NCI-H345 treated with DMSO at 0.1 percent for 48 hours (cell line): Measurements from ENCODE around the gene CALML6.
"Not testable (repeated sequence)": the region's sequence is repeated elsewhere in the genome, so short reads cannot be mapped to it uniquely, and the experiment has no call there.

Experiments used
- DNase-seq: peaks from one replicate; lab custom pipeline; 2025; ENCODE audit not compliant: unreplicated experiment; lab: John Stamatoyannopoulos, UW

The CALML6 gene

DNA sequence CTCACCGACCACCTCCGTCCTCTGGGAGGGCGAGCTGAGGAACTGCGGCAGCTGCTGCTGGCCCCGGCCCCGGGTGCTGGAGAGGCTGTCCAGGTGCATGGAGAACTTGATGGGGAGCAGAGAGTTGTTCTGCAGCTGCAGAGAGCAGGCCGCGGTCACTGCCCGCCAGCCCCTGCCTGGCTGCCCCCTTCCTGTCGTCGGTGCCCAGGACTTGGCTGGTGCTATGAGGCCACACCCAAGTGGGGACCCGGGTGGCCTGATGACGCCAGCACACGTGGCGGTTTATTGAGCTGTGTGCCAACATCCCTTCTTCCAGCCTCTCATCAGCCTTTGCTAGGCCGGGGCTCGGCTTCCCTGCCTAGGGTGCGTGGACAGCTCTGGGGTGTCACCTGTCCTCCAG lies 9.3 kb downstream of the CALML6 start:
- no peak for DNase-seq

DNA sequence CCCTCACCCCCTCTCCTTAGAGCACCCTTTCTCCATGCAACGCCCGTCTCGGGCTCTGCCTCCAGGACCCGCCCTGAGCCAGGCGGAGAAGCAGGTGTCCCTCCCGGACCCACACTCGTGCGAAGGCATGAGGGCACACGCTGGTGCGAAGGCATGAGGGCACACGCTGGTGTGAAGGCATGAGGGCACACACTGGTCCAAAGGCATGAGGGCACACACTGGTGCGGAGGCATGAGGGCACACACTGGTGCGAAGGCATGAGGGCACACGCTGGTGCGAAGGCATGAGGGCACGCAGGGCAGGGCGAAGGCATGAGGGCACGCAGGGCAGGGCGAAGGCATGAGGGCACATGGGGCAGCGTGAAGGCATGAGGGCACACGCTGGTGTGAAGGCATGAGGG lies 9.8 kb downstream of the CALML6 start:
- no peak for DNase-seq

DNA sequence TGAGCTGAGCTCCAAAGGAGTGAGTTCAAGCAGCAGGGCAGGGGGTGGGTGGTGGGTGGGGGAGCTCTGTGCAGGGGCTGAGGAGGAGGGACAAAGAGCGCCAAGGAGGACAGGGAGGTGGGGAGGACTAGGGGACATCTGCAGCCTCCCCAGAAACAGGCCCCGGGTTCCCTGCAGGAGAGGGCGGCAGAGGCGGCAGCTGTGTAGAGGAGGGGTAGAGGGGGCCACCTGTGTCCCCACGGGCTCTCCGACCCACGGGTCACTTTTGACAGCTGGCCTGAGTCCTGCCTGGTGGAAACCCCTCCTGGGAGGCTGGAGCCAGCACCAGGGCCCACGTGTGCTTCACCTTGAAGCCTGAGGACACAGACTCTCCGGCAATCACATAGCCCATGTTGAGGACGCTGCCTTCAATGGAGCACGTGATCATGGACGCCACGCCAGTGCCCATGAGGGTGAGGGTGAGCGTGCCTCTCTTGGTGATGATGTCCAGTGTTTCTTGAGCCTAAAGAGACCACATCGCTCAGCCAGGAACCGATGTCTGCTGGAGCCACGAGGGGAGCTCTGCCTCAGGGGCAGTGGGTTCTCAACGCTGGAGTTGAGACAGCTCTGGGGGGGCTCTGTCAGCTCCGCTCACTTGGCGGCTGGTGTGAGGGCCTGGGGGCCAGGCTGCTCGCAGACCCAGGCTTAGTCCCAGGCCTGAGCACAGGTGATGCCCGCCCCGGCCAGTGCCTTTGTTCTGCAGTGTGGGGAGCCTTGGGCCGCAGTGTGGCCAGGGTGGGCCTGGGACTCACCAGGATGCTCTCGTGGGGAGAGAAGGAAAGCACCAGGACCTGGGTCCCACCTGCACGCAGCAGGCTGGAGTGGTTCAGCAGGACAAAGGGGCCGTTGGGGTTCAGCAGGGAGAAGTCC lies 10.6 kb downstream of the CALML6 start:
- DNase-seq, result no peak

DNA sequence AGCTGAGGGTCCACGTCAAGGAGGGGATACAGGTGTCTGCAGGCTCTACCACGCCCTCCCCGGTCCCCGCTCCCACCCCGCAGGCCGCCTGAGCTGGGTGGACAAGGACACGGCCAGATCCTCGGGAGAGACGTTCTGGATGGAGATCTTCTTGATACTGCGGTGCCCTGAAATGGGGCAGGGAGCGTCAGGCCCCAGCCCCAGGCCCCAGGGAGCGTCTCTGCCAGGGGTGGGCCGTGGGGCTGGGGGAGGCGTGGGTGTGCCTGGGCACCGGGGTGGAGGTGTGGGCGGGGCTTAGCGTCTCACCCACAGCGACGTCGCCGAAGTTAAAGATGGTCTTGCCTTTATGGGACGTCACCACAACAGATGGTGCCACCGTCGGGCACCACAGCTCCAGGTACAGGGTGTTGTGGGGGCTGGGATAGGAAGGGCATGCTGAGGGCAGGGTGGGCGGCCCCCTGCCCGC lies 11.3 kb downstream of the CALML6 start:
- no peak for DNase-seq

DNA sequence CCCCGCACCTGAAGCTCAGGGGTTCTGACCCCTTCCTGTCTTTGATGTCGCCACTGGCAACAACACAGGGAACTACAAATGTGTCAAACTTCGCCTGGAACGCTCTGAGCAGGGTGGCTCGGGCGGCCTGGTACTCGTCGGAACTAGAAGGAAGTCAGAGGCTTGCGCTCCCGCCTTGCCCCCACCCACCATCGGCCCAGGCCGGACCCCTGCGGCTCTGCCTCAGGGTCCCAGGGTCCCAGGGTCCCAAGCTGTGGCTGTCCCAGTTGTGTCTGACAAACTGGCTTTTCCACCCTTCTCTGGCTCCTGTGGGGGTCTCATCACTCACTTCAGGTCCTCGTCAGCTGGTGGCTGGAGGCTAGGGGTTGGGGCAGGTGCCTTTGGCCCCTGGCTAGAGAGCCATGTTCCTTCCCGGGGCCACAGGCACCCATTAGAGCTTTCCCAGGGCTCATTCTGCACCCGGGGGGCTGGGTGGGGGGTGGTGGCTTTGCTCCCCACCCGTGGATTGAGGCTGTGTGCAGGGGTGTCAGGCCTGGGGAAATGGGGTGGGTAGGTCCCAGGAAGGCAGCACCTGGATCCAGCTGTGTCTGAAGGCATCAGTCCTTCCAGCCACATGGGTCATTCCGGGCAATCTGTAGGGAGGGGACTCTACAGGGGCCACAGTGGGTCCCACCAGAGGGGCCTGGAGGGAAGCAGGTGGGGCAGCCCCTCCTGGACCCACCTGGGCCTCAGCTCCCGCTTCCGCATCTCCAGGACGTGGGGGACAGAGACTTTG lies 12.0 kb downstream of the CALML6 start:
- no peak for DNase-seq

DNA sequence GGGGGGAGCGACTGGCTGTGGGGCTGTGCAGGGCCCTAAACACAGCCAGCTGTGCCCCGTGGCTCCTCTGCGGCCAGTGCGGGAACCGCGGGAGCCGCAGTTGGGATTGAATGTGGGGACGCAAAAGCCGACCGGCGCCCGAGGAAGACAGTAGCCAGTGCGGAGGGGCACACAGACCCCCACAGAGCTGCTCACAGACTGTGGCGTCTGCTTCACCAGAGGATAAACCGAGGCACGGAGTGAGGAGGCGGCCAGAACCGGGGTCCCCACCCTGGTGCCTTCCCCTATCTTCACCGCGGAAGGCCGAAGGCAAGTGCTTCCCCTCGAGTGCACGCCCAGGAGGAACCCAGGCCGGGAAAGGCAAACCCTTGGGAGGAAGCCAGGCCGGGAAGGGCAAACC lies 12.7 kb downstream of the CALML6 start:
- DNase-seq, result no peak

DNA sequence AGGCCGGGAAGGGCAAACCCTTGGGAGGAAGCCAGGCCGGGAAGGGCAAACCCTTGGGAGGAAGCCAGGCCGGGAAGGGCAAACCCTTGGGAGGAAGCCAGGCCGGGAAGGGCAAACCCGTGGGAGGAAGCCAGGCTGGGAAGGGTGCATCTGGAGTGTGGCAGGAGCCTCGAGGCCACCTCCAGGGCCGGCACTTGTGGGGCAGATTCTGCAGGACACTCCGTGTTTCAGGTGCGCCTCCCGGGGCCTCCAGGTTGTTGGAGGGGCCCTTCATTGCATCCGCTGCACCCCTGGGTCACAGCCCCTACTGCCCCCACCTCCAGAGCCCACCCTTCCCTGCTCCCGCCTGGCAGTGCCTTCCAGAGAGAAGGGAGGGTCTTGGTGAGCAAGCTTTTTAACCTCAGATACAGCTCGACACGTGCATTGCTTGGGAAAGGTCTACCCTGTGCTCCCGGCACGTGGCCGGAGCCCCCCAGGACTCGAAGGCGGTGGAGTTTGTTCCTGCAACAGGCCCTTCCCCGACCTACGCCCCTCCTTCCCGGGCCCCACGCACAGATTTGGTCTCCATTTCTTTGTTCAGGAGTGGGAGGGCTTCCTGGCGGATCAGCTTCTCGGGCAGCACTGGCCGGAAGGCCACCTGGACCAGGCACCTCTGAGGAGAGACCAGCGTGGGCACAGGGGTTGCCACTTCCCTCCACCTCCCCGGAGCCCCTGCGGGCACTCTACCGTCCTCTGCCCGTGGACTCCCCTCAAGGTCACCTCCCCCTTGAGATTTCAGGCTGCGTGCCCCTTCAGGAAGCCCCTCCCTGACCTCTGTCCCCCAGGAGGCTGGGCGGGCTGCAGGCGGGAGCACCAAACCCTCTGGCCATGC lies 13.4 kb downstream of the CALML6 start:
- DNase-seq, result no peak

DNA sequence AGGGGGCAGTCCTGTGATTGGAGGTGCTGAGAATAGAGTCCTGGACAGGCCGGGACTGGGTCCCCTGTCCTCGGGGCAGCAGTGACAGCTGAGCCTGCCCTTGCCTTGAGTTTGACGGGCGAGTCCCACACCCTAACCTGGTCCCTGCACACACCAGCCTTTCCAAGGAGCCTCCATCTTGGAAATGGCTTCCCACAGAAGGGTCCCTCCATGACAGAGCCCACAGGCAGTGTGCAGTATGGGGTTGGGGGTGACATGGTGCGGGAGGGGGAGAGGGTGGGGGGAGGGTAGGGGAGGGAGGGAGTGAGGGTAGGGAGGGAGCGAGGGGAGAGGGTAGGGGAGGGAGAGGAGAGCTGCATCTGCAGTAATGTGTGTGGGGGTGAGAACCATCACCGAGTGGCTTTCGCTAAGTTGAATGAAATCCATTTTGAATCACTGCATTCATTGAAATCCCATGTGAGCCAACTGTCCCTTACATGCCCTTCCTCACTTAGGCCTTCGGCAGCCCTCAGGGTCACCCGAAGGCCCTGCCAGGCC lies 14.1 kb downstream of the CALML6 start:
- DNase-seq, result no peak

DNA sequence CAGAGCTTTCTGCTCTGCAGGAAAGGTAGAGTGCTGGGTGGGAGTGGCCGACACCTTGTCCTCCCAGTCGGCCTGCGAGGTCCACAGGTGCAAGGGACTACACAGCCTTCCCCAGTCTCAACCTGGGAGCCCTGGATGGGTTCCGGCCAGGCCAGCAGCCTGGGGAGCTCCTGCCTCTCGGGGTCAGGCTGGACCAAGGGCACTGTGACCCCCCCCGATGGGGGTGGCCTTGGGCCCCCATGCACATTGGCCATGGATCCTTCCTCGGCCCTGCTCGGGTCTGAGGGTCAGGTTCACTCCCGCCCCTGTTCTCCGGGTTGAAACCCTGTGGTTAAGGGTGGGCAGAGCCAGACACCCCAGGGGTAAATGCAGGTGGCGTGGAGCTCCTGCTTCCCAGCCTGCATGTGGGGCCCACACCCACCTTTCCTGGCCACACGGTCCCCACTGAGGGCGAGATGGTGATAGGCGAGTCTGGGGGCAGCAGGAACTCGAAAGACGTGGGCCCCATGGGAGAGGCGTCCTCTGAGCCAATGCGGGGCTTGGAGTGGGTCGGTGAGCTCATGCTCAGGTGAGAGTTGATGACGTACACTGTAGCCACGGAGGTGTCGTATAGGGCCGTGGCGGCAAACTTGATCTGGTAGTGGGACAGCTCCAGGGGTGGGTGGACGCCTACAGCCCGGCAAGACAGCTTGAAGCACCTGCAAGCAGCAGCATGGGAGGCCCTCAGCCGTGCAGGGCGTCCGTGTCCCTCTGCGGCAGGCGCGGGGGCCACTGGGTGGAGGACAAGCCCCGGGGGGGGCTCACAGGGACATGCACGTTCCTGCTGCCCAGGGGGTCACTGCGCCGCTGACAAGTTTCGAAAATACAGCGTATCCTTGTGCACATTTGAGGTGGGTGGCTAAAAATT lies 14.8 kb downstream of the CALML6 start:
- no peak for DNase-seq

DNA sequence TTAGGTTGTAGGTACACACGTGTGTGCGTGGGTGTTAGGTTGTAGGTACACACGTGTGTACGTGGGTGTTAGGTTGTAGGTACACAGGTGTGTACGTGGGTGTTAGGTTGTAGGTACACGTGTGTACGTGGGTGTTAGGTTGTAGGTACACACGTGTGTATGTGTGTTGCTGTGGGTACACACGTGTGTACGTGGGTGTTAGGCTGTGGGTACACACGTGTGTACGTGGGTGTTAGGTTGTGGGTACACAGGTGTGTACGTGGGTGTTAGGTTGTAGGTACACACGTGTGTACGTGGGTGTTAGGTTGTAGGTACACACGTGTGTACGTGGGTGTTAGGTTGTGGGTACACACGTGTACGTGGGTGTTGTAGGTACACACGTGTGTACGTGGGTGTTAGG lies 19.8 kb downstream of the CALML6 start:
- DNase-seq, result not testable (repeated sequence)

DNA sequence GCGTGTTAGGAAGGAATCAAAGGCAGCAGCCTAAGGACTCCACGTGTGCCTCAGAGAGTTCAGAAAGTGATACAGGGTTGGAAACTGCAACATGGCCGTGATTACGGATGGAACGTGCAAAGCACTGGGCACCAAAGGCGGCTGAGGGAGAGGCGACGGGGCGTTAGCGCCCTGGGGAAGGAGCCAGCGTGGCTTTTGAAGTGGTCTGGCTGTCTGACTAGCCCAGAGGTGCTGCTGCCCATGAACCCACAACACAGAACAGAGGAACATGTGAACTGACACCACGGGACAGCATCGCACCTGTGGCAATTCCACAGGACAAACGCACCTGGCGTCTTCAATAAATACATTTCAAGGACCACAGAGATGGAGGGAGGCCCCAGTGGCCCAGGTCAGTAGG lies 22.0 kb downstream of the CALML6 start:
- DNase-seq, result no peak

DNA sequence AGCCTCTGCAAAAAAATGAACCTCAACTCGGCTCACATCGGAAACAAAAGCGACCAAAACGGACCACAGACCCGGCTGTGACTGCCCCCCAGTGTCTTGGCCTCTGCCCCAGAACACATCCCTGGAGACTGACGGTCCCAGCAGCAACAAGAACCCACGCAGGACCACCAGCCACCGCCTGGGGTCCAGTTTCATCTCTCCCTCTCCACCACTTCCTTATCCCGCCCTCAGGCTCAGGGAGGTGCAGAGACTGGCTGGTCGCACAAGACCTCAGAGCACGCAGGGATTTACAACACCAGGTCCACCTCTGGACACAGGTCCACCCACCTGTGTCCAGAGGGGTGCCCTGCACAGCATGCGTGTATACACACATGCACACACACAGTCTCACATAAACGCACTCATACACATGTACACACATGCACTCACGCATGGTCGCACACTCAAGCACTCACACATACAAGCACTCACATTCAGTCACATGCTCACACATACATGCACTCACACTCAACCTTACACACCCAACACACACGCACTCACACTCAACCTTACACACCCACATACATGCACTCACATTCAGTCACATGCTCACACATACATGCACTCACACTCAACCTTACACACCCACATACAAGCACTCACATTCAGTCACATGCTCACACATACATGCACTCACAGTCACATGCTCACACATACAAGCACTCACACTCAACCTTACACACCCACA lies 22.7 kb downstream of the CALML6 start:
- DNase-seq, result no peak

DNA sequence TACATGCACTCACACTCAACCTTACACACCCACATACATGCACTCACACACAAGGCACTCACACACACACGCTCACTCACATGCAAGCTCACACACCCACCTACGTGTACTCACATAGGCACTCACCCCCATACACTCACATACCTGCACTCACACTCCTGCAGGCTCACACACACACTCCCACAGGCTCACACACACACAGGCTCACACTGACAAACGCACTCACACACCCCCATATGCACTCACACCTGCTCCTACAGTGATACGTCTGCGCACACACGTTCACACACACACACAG lies 23.2 kb downstream of the CALML6 start:
- no peak for DNase-seq

DNA sequence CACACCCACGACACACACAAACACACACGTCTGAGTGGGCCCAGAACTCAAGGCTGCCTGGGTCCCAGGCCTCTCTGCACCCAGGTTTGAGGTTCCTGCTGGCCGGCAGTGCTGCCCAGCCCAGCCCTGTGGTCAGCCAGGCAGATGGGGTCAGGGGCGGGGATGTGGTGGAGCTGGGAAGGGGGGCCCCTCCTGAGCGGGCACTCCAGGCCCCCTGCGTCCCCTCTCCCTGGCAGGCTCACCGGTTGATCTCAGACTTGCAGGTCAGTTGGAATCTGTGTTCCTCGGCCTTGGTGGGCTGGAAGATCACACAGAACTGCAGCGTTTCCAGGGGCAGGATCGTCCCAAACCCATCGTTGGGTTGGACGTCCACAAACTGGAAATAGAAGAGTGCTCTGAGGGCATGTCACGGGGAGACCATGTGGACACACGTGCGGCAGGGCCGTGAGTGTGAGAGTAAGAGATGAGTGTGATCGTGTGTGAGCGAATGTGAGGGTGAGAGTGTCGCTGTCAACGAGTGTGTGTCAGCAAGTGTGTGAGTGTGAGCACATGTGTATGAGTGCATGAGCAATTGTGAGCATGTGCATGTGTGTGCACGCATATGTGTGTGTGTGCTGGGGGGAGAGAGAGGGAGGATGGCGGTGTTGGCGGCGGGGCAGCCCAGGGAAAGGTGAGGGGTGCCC lies 23.7 kb downstream of the CALML6 start:
- DNase-seq, result no peak

DNA sequence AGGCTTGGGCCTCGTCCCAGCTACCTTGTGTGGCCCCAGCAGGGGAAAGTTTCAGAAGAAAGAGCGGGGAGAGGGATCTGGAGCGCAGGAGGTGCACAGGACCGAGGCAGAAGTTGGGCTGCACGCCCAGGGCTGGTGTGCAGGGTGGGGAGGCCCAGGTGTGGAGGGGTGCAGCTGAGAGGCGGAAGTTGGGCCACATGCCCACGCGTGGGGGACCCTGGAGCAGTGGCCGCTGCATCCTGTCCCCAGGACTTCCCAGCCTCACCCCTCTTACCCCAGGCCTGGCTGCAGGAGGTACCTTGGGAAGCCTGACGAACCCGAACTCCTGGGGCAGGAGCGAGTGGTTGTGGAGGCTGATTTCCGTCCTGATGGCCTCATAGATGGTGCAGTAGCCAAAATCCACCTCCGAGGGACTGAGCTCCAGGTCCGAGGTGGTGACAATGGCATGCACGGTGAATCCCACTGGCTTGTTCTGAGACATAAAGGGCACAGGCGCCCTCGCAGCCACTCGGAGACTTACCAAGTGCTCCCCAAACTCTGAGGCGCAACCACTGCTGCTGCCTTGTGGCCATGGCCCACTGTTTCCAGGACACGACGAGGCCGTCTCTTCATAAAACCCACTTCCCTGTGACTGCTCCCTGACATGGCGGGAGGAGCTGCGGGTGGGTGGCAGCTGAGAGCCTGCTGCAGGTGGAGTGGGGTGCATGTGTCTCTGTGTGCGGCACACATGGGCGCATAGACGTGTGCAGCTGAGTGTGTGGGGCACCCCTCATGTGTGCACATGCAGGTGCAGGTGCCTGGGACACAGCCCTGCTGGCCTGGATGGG lies 24.4 kb downstream of the CALML6 start:
- DNase-seq, result no peak

DNA sequence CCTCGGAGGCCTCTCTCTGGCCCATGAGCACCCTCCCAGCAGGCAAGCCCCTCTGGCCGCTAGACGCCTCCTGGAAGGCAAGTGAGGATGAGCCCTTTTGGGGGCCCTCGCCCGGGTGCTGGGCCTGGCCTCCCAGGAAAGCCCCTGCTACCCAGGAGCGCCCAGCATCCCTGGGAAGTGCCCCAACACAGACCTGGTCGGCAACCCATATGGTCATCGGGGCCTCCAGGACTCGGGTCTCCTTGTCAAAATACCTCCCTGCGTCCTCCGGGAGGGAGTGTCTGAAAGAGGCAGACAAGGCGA lies 25.0 kb downstream of the CALML6 start:
- no peak for DNase-seq

DNA sequence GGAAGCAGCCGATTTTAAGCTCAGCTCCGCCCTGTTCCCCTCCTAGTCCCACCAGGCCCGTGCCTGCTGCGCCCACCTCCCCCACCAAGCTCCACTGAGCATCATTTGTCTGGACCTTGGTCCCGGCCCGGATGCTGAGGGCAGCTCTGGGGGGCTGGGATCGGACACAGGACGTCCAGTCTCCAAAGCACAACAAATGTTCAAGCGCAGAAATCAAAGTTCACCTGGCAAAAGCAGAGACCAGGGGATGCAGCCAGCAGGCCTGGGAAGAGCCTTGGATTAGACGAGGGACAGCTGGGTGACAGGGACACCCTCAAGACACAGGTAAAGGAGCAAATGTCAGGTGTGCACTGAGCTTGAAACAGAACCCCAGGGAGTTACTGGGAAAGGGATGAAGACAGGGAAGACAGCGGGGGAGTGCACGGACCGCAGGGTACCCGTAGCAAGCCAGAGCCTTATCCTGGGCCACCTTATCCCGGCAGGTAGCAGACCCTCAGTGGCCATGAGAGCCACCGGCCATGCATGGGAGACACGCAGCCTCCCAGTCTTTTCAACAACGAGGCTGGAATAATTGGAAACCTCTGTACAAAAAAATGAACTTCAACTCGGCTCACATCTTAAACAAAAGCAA lies 26.3 kb downstream of the CALML6 start:
- DNase-seq, result no peak
